ENCODE measurements around the gene NAPA.

Gene NAPA

GRCh38 chr19:47540748-47541147 is 25.9 kb upstream of the NAPA start:
- no peak for DNase-seq (ENCODE audit: low spot score)
- in situ Hi-C loops (cut with MboI; ENCODE audit: low sequenced_read_pairs, unreplicated experiment) = no loop called here
- TF ChIP-seq, protein P1, sequence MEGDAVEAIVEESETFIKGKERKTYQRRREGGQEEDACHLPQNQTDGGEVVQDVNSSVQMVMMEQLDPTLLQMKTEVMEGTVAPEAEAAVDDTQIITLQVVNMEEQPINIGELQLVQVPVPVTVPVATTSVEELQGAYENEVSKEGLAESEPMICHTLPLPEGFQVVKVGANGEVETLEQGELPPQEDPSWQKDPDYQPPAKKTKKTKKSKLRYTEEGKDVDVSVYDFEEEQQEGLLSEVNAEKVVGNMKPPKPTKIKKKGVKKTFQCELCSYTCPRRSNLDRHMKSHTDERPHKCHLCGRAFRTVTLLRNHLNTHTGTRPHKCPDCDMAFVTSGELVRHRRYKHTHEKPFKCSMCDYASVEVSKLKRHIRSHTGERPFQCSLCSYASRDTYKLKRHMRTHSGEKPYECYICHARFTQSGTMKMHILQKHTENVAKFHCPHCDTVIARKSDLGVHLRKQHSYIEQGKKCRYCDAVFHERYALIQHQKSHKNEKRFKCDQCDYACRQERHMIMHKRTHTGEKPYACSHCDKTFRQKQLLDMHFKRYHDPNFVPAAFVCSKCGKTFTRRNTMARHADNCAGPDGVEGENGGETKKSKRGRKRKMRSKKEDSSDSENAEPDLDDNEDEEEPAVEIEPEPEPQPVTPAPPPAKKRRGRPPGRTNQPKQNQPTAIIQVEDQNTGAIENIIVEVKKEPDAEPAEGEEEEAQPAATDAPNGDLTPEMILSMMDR (IDR thresholded peaks at IDR 0.05; ENCODE audit: borderline replicate concordance, control extremely low read depth, extremely low read depth, insufficient read depth, missing control alignments) = no peak

- in situ Hi-C loops (cut with MboI; ENCODE audit: low sequenced_read_pairs, unreplicated experiment) = no loop called here
- TF ChIP-seq, protein P1 (IDR thresholded peaks at IDR 0.05; ENCODE audit: borderline replicate concordance, control extremely low read depth, extremely low read depth, insufficient read depth, missing control alignments) = no peak
- no peak for DNase-seq (ENCODE audit: low spot score)
Measured at GRCh38 chr19:47539747-47540311, 25.0 kb upstream of the NAPA start.

GRCh38 chr19:47538812-47539211 is 23.9 kb upstream of the NAPA start:
- TF ChIP-seq, protein P1 (IDR thresholded peaks at IDR 0.05; ENCODE audit: borderline replicate concordance, control extremely low read depth, extremely low read depth, insufficient read depth, missing control alignments) = no peak
- in situ Hi-C loops (cut with MboI; ENCODE audit: low sequenced_read_pairs, unreplicated experiment) = no loop called here
- DNase-seq (ENCODE audit: low spot score) = no peak

GRCh38 chr19:47537493-47537892 is 22.6 kb upstream of the NAPA start:
- TF ChIP-seq, protein P1 (IDR thresholded peaks at IDR 0.05; ENCODE audit: borderline replicate concordance, control extremely low read depth, extremely low read depth, insufficient read depth, missing control alignments) = no peak
- in situ Hi-C loops (cut with MboI; ENCODE audit: low sequenced_read_pairs, unreplicated experiment) = no loop called here
- DNase-seq (ENCODE audit: low spot score) = no peak

DNA sequence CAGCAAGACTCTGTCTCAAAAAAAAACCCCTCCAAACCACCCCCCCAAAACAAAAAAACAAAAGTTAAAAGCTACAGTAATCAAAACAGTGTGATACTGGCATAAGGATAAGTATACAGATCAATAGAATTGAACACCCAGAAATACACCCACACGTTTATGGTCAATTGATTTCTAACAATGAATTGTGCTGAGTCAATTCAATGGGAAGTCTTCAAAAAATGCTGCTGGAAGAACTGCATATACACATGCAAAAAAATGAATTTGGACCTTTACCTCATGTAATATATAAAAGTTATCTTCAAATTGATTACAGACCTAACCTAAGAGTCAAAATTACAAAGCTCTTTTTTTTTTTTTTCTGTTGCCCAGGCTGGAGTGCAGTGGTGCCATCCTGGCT is 19.8 kb upstream of the NAPA start:
- in situ Hi-C loops (cut with MboI; ENCODE audit: low sequenced_read_pairs, unreplicated experiment) = no loop called here
- TF ChIP-seq, protein P1 (IDR thresholded peaks at IDR 0.05; ENCODE audit: borderline replicate concordance, control extremely low read depth, extremely low read depth, insufficient read depth, missing control alignments) = no peak
- no peak for DNase-seq (ENCODE audit: low spot score)

- DNase-seq (ENCODE audit: low spot score) = no peak
- TF ChIP-seq, protein P1 (IDR thresholded peaks at IDR 0.05; ENCODE audit: borderline replicate concordance, control extremely low read depth, extremely low read depth, insufficient read depth, missing control alignments) = no peak
- in situ Hi-C loops (cut with MboI; ENCODE audit: low sequenced_read_pairs, unreplicated experiment) = no loop called here
Measured at GRCh38 chr19:47531640-47532387, 17.0 kb upstream of the NAPA start.
